ENCODE measurements around the gene VAMP2. TPM values are rescaled to one million over a fixed set of nuclear protein-coding genes. Genes with fewer than 3 reads are reported as not detected.

Gene VAMP2
- total and polyA plus RNA-seq, 10 of the 15 experiments (the other 5 are each of a cell fraction or from before 2014, with no cell fraction given), result 3.0 to 35.2 (median 25.0) TPM

DNA sequence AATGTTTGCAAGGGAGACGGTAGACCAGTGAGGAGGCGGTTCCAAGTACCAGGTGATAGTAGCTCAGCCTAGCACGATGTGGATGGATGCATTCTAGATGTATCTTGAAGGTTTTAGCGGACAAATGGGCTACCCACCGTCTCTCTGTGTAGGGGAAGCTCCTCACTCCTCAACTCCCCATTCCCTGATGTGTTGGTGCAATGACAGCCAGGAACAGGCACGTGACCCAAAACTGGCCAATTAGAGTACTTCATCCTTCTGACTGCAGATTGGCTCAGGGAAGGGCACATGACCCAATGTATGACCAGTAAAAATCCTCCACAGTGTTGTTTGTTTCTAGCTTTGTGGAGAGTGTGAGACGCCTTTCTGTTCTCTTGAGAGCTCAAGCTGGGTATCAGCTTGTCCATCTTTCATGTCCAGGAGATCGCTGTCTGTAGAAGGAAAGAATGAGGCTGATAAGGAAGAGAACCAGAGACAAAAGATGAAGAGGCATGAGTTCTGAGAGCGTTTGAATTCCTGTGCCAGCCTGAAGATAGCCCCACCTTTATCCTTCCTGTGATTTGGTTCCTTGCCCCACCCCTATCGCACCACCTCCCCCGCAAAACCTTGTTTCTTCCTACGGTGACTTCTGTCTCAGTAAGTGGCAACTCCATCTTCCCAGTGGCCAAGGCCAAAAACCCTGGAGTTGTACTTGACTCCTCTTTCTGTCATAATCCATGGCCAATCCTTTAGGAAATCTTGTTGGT lies 29.5 kb upstream of the VAMP2 start (continued):
- no peak for TF ChIP-seq ZSCAN29 (IDR thresholded peaks at IDR 0.05)
- TF ChIP-seq FOXM1 (IDR thresholded peaks at IDR 0.05; ENCODE audit: low read depth, low read length), result no peak
- TF ChIP-seq, protein P1, sequence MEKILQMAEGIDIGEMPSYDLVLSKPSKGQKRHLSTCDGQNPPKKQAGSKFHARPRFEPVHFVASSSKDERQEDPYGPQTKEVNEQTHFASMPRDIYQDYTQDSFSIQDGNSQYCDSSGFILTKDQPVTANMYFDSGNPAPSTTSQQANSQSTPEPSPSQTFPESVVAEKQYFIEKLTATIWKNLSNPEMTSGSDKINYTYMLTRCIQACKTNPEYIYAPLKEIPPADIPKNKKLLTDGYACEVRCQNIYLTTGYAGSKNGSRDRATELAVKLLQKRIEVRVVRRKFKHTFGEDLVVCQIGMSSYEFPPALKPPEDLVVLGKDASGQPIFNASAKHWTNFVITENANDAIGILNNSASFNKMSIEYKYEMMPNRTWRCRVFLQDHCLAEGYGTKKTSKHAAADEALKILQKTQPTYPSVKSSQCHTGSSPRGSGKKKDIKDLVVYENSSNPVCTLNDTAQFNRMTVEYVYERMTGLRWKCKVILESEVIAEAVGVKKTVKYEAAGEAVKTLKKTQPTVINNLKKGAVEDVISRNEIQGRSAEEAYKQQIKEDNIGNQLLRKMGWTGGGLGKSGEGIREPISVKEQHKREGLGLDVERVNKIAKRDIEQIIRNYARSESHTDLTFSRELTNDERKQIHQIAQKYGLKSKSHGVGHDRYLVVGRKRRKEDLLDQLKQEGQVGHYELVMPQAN (conservative IDR thresholded peaks at IDR 0.05), result 0 out of 2 replicates have a peak, but pooled peaks have one; percentile 36
- TF ChIP-seq IKZF2 (IDR thresholded peaks at IDR 0.05), result peak; percentile 12 to 21; a peak in 1 of 4 replicates
- no peak for TF ChIP-seq ZNF274 (IDR thresholded peaks at IDR 0.05; ENCODE audit: insufficient read depth, insufficient read length)
- TF ChIP-seq CREM (IDR thresholded peaks at IDR 0.05; ENCODE audit: low read depth), result no peak
- TF ChIP-seq HDGF (IDR thresholded peaks at IDR 0.05), result no peak
- TF ChIP-seq ASH2L (IDR thresholded peaks at IDR 0.05; ENCODE audit: borderline replicate concordance, low read depth), result no peak
- TF ChIP-seq GATAD2B (conservative IDR thresholded peaks at IDR 0.05; ENCODE audit: low read depth), result no peak
- TF ChIP-seq ZBED1 (IDR thresholded peaks at IDR 0.05; ENCODE audit: borderline replicate concordance), result no peak
- peak in 1 of 2 experiments; percentile 79; a peak in 1 of 3 replicates for TF ChIP-seq EGR1 (IDR thresholded peaks at IDR 0.05; ENCODE audit: borderline replicate concordance in 1 of 2, low read depth in 2 of 2, low read length in 2 of 2)
- no peak for TF ChIP-seq CBX3 (IDR thresholded peaks at IDR 0.05; ENCODE audit: borderline replicate concordance, low read depth)
- TF ChIP-seq, protein P2, sequence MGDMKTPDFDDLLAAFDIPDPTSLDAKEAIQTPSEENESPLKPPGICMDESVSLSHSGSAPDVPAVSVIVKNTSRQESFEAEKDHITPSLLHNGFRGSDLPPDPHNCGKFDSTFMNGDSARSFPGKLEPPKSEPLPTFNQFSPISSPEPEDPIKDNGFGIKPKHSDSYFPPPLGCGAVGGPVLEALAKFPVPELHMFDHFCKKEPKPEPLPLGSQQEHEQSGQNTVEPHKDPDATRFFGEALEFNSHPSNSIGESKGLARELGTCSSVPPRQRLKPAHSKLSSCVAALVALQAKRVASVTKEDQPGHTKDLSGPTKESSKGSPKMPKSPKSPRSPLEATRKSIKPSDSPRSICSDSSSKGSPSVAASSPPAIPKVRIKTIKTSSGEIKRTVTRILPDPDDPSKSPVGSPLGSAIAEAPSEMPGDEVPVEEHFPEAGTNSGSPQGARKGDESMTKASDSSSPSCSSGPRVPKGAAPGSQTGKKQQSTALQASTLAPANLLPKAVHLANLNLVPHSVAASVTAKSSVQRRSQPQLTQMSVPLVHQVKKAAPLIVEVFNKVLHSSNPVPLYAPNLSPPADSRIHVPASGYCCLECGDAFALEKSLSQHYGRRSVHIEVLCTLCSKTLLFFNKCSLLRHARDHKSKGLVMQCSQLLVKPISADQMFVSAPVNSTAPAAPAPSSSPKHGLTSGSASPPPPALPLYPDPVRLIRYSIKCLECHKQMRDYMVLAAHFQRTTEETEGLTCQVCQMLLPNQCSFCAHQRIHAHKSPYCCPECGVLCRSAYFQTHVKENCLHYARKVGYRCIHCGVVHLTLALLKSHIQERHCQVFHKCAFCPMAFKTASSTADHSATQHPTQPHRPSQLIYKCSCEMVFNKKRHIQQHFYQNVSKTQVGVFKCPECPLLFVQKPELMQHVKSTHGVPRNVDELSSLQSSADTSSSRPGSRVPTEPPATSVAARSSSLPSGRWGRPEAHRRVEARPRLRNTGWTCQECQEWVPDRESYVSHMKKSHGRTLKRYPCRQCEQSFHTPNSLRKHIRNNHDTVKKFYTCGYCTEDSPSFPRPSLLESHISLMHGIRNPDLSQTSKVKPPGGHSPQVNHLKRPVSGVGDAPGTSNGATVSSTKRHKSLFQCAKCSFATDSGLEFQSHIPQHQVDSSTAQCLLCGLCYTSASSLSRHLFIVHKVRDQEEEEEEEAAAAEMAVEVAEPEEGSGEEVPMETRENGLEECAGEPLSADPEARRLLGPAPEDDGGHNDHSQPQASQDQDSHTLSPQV (IDR thresholded peaks at IDR 0.05), result no peak
- no peak for TF ChIP-seq CBX5 (IDR thresholded peaks at IDR 0.05; ENCODE audit: low read depth)
- TF ChIP-seq, protein P3, sequence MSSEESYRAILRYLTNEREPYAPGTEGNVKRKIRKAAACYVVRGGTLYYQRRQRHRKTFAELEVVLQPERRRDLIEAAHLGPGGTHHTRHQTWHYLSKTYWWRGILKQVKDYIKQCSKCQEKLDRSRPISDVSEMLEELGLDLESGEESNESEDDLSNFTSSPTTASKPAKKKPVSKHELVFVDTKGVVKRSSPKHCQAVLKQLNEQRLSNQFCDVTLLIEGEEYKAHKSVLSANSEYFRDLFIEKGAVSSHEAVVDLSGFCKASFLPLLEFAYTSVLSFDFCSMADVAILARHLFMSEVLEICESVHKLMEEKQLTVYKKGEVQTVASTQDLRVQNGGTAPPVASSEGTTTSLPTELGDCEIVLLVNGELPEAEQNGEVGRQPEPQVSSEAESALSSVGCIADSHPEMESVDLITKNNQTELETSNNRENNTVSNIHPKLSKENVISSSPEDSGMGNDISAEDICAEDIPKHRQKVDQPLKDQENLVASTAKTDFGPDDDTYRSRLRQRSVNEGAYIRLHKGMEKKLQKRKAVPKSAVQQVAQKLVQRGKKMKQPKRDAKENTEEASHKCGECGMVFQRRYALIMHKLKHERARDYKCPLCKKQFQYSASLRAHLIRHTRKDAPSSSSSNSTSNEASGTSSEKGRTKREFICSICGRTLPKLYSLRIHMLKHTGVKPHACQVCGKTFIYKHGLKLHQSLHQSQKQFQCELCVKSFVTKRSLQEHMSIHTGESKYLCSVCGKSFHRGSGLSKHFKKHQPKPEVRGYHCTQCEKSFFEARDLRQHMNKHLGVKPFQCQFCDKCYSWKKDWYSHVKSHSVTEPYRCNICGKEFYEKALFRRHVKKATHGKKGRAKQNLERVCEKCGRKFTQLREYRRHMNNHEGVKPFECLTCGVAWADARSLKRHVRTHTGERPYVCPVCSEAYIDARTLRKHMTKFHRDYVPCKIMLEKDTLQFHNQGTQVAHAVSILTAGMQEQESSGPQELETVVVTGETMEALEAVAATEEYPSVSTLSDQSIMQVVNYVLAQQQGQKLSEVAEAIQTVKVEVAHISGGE (CRISPR knock-in tag; IDR thresholded peaks at IDR 0.05), result no peak
- no peak for TF ChIP-seq TCF12 (IDR thresholded peaks at IDR 0.05; ENCODE audit: low read depth, low read length)
- TF ChIP-seq RFX5 (IDR thresholded peaks at IDR 0.05; ENCODE audit: low read depth, low read length), result no peak
- no peak for TF ChIP-seq BACH1 (IDR thresholded peaks at IDR 0.05; ENCODE audit: borderline replicate concordance)
- 0 out of 2 replicates have a peak, but pooled peaks have one; percentile 13 for TF ChIP-seq CHD2 (IDR thresholded peaks at IDR 0.05; ENCODE audit: borderline replicate concordance, low read depth, low read length)
- TF ChIP-seq TCF7 (IDR thresholded peaks at IDR 0.05; ENCODE audit: borderline replicate concordance), result no peak

Data from GM12878 (cell line).